Mesenchymal stem cell (in vitro differentiated cells and primary cell): ENCODE results near the gene SVEP1.

ENCODE experiments used
- DNase-seq: peaks from one replicate; pipeline ENCODE4 v3.0.0-alpha.2; 2013
- H2AFZ ChIP-seq: one replicate; pipeline ENCODE4 v1.6.1; 2013; ENCODE audit warnings: low read depth, mild to moderate bottlenecking, control low read depth, inconsistent platforms, low read length, moderate library complexity
- H2AK5ac ChIP-seq: 2 replicates; pipeline ENCODE4 v1.6.1; 2013; ENCODE audit warnings: low read length, moderate library complexity, mild to moderate bottlenecking, inconsistent platforms; ENCODE audit not compliant: severe bottlenecking
- H2BK120ac ChIP-seq: one replicate; pipeline ENCODE4 v1.6.1; 2013; ENCODE audit warnings: low read depth, mild to moderate bottlenecking, inconsistent platforms, low read length, moderate library complexity
- H2BK12ac ChIP-seq, 2 experiments: one replicate each; pipeline ENCODE4 v1.6.1; 2013; ENCODE audit warnings: inconsistent platforms in 2 of 2, low read length in 2 of 2, mild to moderate bottlenecking in 2 of 2, moderate library complexity in 2 of 2, control low read depth in 1 of 2
- H2BK15ac ChIP-seq: one replicate; pipeline ENCODE4 v1.6.1; 2013; ENCODE audit warnings: mild to moderate bottlenecking, low read depth, inconsistent platforms; ENCODE audit not compliant: poor library complexity, severe bottlenecking
- H2BK5ac ChIP-seq: 2 replicates; pipeline ENCODE4 v1.6.1; 2013; ENCODE audit warnings: low read depth, mild to moderate bottlenecking, low read length, control low read depth, inconsistent platforms; ENCODE audit not compliant: poor library complexity, severe bottlenecking
- H3K14ac ChIP-seq, 2 experiments: one replicate each; pipeline ENCODE4 v1.6.1; 2013; ENCODE audit warnings: inconsistent platforms in 2 of 2, low read length in 2 of 2, control low read depth in 1 of 2, mild to moderate bottlenecking in 1 of 2, moderate library complexity in 1 of 2
- H3K18ac ChIP-seq, 2 experiments: one replicate each; pipeline ENCODE4 v1.6.1; 2013; ENCODE audit warnings: inconsistent platforms in 2 of 2, low read length in 2 of 2, control low read depth in 1 of 2, low read depth in 1 of 2, mild to moderate bottlenecking in 1 of 2
- H3K23ac ChIP-seq, 2 experiments: one replicate each; pipeline ENCODE4 v1.6.1; 2013; ENCODE audit warnings: inconsistent platforms in 2 of 2, low read length in 2 of 2, mild to moderate bottlenecking in 2 of 2, moderate library complexity in 2 of 2, control low read depth in 1 of 2
- H3K27ac ChIP-seq: 2 replicates; pipeline ENCODE4 v1.5.1; 2013; ENCODE audit warnings: mild to moderate bottlenecking, moderate library complexity, low read length, control low read depth, inconsistent platforms; ENCODE audit not compliant: poor library complexity, severe bottlenecking
- H3K27me3 ChIP-seq, 2 experiments: 2 replicates each; pipeline versions ENCODE4 v1.6.1 to v1.7.0; 2013; ENCODE audit warnings: low read length in 2 of 2, mild to moderate bottlenecking in 2 of 2, moderate library complexity in 2 of 2, control low read depth in 1 of 2, inconsistent platforms in 1 of 2; ENCODE audit not compliant: control insufficient read depth in 1 of 2, insufficient read depth in 1 of 2
- H3K36me3 ChIP-seq, 2 experiments: 2 replicates each; pipeline versions ENCODE4 v1.6.1 to v1.7.0; 2013; ENCODE audit warnings: low read length in 2 of 2, control low read depth in 1 of 2, inconsistent platforms in 1 of 2, low read depth in 1 of 2, mild to moderate bottlenecking in 1 of 2; ENCODE audit not compliant: insufficient read depth in 2 of 2, control insufficient read depth in 1 of 2
- H3K4ac ChIP-seq, 2 experiments: one replicate each; pipeline ENCODE4 v1.6.1; 2013; ENCODE audit warnings: inconsistent platforms in 2 of 2, low read length in 2 of 2, mild to moderate bottlenecking in 2 of 2, moderate library complexity in 2 of 2, control low read depth in 1 of 2, low read depth in 1 of 2
- H3K4me1 ChIP-seq: 2 replicates; pipeline ENCODE4 v1.6.1; 2013; ENCODE audit warnings: low read depth, low read length, control low read depth; ENCODE audit not compliant: control insufficient read depth, insufficient read depth
- H3K4me2 ChIP-seq: 2 replicates; pipeline ENCODE4 v1.6.1; 2013; ENCODE audit warnings: low read length, mild to moderate bottlenecking, inconsistent platforms; ENCODE audit not compliant: poor library complexity, severe bottlenecking
- H3K4me3 ChIP-seq, 2 experiments: 2 replicates each; pipeline versions ENCODE4 v1.5.1 to v1.7.0; 2013; ENCODE audit warnings: low read length in 2 of 2, mild to moderate bottlenecking in 2 of 2, control low read depth in 1 of 2, low read depth in 1 of 2; ENCODE audit not compliant: insufficient read depth in 1 of 2
- H3K79me1 ChIP-seq: replicated peaks from 2 replicates; pipeline ENCODE4 v1.6.1; 2013; ENCODE audit warnings: mild to moderate bottlenecking, control low read depth, low read length, inconsistent platforms; ENCODE audit not compliant: poor library complexity, severe bottlenecking
- H3K9ac ChIP-seq: 2 replicates; pipeline ENCODE4 v1.7.0; 2013; ENCODE audit warnings: mild to moderate bottlenecking, low read length, moderate library complexity
- H3K9me3 ChIP-seq: 2 replicates; pipeline ENCODE4 v1.7.0; 2013; ENCODE audit warnings: mild to moderate bottlenecking, low read length; ENCODE audit not compliant: control insufficient read depth
- H4K8ac ChIP-seq: one replicate; pipeline ENCODE4 v1.6.1; 2013; ENCODE audit warnings: inconsistent platforms, mild to moderate bottlenecking, low read length, moderate library complexity
- H4K91ac ChIP-seq: one replicate; pipeline ENCODE4 v1.6.1; 2013; ENCODE audit warnings: mild to moderate bottlenecking, low read length, inconsistent platforms
- WGBS: methylation state at CpG from one replicate; pipeline ENCODE4 v1.1.7; 2013; ENCODE audit warnings: mixed read lengths; 5-methylcytosine and 5-hydroxymethylcytosine counted together

Gene SVEP1

GRCh38 chr9:110526426-110526825 lies 53.1 kb downstream of the SVEP1 start:
- H3K18ac ChIP-seq: no peak overlapping the region
- H3K23ac ChIP-seq: no peak overlapping the region
- H2AK5ac ChIP-seq: no peak overlapping the region
- H4K8ac ChIP-seq: no peak overlapping the region
- H3K4me1 ChIP-seq: no peaks in the 10 kb centered on the region
- H4K91ac ChIP-seq: no peak overlapping the region
- no peak overlapping the region for H2BK12ac ChIP-seq
- peaks cover 5% of the 10 kb centered on the region for H3K9me3 ChIP-seq
- H3K4me2 ChIP-seq: no peak overlapping the region
- no peaks in the 10 kb centered on the region for H3K79me1 ChIP-seq
- H3K4ac ChIP-seq: no peak overlapping the region
- H3K27ac ChIP-seq: no peak overlapping the region
- H2BK5ac ChIP-seq: no peak overlapping the region
- 86% methylated on average over 1 of the region's 1 CpG for WGBS
- H2BK15ac ChIP-seq: no peak overlapping the region
- H3K14ac ChIP-seq: no peak overlapping the region
- H2AFZ ChIP-seq: no peak overlapping the region
- no peak overlapping the region for H3K4me3 ChIP-seq
- H3K36me3 ChIP-seq: no peaks in the 10 kb centered on the region
- no peaks in the 10 kb centered on the region for H3K27me3 ChIP-seq
- DNase-seq: no peak
- no peak overlapping the region for H3K9ac ChIP-seq
- no peak overlapping the region for H2BK120ac ChIP-seq

- Histone ChIP-seq H3K4me2 (no peak overlapping the region), H4K91ac (no peak overlapping the region), H3K9ac (no peak overlapping the region), H3K4ac (no peak overlapping the region), H3K18ac (peak overlapping the region in 1 of 2 experiments; percentile 3), H3K79me1 (no peaks in the 10 kb centered on the region), H2BK120ac (no peak overlapping the region), H3K14ac (no peak overlapping the region), H2BK5ac (no peak overlapping the region), H2AK5ac (no peak overlapping the region), H3K27ac (no peak overlapping the region), H3K9me3 (no peaks in the 10 kb centered on the region), H2BK12ac (no peak overlapping the region), H2BK15ac (no peak overlapping the region), H3K36me3 (no peaks in the 10 kb centered on the region), H2AFZ (no peak overlapping the region), H3K27me3 (no peaks in the 10 kb centered on the region), H3K4me1 (no peaks in the 10 kb centered on the region), H3K23ac (no peak overlapping the region), H4K8ac (no peak overlapping the region), H3K4me3 (no peak overlapping the region)
- WGBS: 89% methylated on average over 1 of the region's 2 CpGs
- DNase-seq: no peak
These were observed 58.3 kb downstream of the SVEP1 start for GRCh38 chr9:110521206-110521605.

DNA sequence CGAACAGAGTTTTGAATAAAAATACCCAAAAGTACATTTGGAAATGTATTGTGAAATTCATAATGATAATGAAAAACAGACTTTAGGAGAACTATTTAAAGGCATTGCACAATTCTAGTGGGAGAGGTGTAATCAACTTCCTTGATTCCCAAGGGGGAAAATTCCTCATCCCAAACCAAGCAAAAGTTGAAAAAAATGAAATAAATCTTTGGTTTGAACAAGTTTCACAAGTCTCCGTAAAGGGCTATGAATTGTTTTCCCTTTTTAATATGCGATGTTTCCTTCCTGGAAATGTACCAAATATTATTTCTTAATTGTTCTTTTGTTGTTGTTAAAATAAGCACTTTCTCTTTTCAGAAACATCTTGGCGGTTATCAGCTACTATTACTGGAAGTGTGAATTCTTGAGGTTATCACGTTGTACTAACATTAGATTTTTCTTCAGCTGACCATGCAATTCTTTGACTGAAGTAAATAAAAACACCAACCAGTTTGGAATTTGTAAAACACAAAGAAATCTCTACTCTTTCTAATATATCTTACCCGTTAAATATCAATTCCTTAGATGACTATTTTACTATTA lies 59.3 kb downstream of the SVEP1 start:
- H3K9me3 ChIP-seq: no peaks in the 10 kb centered on the region
- H2BK5ac ChIP-seq: no peak overlapping the region
- no peak for DNase-seq
- no peaks in the 10 kb centered on the region for H3K79me1 ChIP-seq
- H4K91ac ChIP-seq: no peak overlapping the region
- H2BK120ac ChIP-seq: no peak overlapping the region
- H3K4me3 ChIP-seq: peak overlapping the region in 1 of 2 experiments; percentile 34
- no peak overlapping the region for H2BK12ac ChIP-seq
- no peaks in the 10 kb centered on the region for H3K27me3 ChIP-seq
- H2BK15ac ChIP-seq: no peak overlapping the region
- no peak overlapping the region for H3K27ac ChIP-seq
- WGBS: 71% methylated on average over 2 of the region's 6 CpGs
- H4K8ac ChIP-seq: no peak overlapping the region
- no peak overlapping the region for H3K4ac ChIP-seq
- H3K18ac ChIP-seq: no peak overlapping the region
- H3K36me3 ChIP-seq: no peaks in the 10 kb centered on the region
- peak overlapping the region; percentile 60 for H3K9ac ChIP-seq
- H3K14ac ChIP-seq: no peak overlapping the region
- H3K23ac ChIP-seq: no peak overlapping the region
- no peaks in the 10 kb centered on the region for H3K4me1 ChIP-seq
- H2AFZ ChIP-seq: no peak overlapping the region
- no peak overlapping the region for H3K4me2 ChIP-seq
- H2AK5ac ChIP-seq: no peak overlapping the region

- Histone ChIP-seq H3K18ac (no peak overlapping the region), H3K36me3 (peaks cover 0 to 11% of the 10 kb centered on the region in 2 experiments), H3K4me1 (no peaks in the 10 kb centered on the region), H3K4ac (no peak overlapping the region), H4K91ac (no peak overlapping the region), H3K9me3 (no peaks in the 10 kb centered on the region), H4K8ac (no peak overlapping the region), H2BK15ac (no peak overlapping the region), H3K9ac (no peak overlapping the region), H2BK5ac (no peak overlapping the region), H2BK12ac (no peak overlapping the region), H3K14ac (no peak overlapping the region), H3K4me2 (no peak overlapping the region), H3K23ac (no peak overlapping the region), H3K4me3 (no peak overlapping the region), H2AK5ac (no peak overlapping the region), H3K27me3 (no peaks in the 10 kb centered on the region), H3K79me1 (no peaks in the 10 kb centered on the region), H2AFZ (no peak overlapping the region), H3K27ac (no peak overlapping the region), H2BK120ac (no peak overlapping the region)
- DNase-seq: no peak
- 100% methylated on average over 3 of the region's 5 CpGs for WGBS
These were observed 62.1 kb downstream of the SVEP1 start for GRCh38 chr9:110517483-110517882.
